ENCODE data around the gene PDE4D.

PDE4D gene

GRCh38 chr5:59838067-59838466 is 55.5 kb downstream of the PDE4D start:
- no peak for DNase-seq

- no peak for DNase-seq
These were observed 56.5 kb downstream of the PDE4D start for GRCh38 chr5:59837071-59837470.

- no peak for DNase-seq
These were observed 57.7 kb downstream of the PDE4D start for GRCh38 chr5:59835800-59836199.

GRCh38 chr5:59833448-59833847 is 60.1 kb downstream of the PDE4D start:
- DNase-seq, result no peak

DNA sequence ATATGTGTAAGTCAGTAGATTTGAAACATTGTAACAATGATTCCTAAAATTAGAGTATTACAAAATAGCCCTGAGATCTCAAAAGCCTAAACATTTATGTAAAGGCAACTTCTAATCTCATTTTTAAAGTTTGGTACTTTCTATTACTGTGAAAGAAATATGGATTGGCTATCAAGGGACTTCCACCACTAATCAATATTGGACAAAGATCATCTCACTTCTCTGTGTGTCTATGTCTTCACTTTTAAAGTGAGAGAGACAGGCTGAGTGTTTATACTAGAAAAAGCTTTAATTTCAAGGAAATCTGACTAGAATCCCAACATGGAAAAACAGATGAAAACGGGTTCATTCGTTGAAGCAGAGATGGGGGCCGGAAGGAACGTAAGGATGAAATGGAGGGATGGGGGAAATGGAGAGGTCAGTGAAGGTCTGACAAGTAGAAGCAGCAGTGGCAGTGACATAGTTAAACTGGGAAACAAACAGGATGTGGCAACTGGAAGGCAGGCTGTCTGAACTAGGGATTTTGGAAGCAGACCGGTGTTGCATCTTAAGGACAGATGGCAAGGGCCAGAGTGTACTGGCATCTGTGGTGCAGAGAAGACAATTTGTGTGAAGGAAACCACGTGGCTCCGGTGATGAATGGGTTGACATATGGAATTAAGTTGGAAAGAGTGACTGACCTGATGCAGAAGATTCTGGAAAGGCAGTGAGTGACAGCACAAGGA is 60.8 kb downstream of the PDE4D start:
- DNase-seq, result no peak

DNA sequence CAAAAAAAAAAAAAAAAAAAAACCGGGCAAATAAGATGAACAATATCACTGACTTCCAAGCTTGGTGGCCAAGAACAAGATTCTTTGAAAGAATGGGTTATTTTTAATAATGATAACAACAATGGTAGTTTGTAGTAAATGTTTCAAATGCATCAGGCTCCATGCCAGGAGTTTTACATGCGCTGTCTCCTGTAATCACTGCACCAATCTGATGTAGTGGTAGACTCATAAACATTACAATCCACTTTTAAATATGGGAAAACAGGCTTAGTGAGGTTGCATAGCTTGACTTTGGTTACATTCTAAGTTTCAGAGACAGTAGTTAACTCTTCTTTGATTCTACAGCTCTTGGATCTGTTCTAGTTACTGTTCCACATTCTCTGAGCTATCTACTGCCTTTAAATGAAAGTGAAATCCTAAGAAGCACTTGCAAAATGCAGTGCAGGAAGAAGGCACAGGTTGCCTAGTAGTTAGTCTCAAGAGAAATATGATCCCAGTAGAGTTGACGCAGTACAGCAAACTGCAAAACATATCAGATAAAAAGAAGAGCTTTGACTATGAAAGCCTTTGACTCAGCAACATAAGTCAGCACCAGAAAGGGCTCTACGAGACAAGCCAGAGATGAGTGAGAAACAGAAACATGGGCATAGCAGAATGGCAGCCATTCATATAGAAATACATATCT is 62.1 kb downstream of the PDE4D start:
- DNase-seq, result no peak

DNA sequence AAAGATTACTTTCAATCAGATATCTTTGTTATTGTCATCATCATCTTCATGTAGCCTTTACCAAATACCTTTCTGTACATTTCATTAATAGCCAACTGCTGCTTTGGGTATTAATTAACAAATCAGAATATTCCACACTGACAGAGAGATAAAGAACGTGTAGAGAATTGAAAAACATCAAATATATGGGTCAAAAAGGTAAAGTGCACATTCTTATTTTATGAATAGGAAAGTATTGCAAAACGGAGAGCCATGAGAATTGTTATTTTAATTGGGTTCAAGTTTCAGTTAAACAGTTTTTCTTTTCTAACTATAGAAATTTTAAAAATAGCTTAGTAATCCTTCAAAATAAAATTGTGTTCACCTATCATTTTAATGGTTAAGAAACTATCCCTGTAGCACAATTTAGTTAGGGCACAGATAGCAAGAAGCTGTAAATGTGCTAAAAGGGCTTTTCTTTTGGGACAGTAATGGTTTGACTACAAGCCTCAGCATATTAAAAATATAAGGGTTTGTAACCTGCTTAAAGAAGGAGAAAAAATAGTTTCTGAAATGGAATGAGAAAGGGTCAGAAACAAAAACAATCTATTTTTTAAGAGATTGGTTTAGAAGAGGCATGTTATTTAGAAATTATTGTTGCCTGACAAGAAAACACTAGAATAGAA is 62.9 kb downstream of the PDE4D start:
- DNase-seq, result no peak

DNA sequence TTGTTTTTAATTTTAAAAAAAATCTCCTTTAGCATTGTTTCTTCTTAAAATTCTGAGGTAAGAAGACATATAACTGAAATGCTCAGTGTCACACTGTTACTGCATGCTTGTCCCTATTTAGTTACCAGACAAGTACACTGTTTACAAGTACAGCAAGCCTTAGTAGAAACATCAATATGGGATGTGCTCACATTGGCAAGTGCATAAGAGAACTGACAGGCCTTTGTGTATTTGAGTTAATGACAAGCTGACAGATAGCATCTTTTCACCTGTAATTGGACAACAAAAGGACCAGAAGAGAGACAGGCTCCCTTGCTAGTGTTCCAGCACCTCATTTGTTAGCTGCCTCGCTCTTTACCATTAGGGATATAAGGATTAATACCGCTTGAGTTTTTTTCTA is 63.6 kb downstream of the PDE4D start:
- no peak for DNase-seq

- DNase-seq, result no peak
These were observed 64.1 kb downstream of the PDE4D start for GRCh38 chr5:59829386-59829785.

GRCh38 chr5:59828623-59829022 is 64.9 kb downstream of the PDE4D start:
- no peak for DNase-seq

DNA sequence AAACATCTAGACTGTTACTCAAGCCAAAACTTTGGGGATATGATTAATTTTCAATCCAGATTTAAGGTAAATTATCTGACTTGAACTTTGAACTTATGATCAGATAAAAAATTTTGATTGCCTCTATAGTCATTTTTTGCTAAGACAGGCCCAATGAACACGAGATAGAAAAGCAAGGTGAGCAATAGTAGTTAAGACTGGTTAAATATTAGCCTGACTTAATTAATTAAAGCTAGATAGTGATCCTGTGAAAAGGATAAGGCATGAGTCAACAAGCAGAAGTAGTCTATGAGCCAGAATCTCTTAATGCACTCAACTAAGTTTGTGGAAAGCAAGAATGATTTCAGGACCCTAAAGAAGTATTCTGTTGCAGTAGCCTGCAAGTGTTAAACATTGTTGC is 66.5 kb downstream of the PDE4D start:
- no peak for DNase-seq

- DNase-seq, result no peak
These were observed 70.1 kb downstream of the PDE4D start for GRCh38 chr5:59823420-59823819.

- no peak for DNase-seq
These were observed 73.7 kb downstream of the PDE4D start for GRCh38 chr5:59819806-59820205.

DNA sequence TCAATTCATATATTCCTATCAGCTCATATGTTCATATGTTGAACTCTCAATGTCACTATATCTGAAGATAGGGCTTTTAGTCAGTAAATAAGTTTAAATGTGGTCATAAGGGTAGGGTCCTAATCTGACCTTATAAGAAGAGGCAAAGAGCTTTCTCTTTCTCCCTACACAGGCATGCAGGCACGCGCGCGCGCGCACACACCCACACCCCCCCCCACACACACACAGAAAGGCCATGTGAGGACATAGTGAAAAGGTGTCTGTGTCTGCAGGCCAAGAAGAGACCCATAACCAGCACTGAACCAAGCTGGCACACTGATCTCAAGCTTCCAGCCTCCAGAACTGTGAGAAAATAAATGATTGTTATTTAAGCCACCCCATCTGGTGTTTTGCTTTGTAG is 76.0 kb downstream of the PDE4D start:
- DNase-seq, result no peak

DNA sequence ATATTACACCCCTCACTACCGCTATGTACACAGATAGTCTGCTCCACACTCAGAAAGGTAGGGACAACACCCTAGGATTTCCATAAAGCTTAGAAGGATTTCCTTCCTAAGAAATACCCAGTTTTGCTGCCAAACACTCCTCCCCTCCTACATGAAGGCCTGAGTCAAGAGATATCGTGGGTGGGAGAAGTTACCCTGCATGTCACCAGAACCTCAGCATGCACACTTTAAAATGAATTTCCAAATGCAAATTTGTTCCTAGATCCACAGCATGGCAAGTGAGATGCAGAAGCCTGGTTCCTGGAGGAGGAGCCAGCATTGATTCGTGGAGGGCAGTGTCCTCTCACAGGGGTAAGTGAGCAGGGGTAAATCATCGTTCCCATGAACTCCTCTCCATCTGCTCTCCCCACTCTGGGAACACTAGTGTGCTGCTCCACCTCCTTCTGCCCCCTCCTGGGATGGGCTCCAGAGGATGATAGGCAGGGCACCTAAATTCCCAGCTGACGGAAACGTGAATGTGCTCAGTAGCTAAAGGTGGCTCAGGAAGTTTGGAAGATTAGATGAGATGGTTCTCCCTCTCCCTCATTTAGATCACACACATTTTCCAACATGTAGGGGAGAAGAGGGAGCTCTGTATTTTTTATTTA is 76.7 kb downstream of the PDE4D start:
- DNase-seq, result no peak

- no peak for DNase-seq
These were observed 79.0 kb downstream of the PDE4D start for GRCh38 chr5:59814537-59814872.

DNA sequence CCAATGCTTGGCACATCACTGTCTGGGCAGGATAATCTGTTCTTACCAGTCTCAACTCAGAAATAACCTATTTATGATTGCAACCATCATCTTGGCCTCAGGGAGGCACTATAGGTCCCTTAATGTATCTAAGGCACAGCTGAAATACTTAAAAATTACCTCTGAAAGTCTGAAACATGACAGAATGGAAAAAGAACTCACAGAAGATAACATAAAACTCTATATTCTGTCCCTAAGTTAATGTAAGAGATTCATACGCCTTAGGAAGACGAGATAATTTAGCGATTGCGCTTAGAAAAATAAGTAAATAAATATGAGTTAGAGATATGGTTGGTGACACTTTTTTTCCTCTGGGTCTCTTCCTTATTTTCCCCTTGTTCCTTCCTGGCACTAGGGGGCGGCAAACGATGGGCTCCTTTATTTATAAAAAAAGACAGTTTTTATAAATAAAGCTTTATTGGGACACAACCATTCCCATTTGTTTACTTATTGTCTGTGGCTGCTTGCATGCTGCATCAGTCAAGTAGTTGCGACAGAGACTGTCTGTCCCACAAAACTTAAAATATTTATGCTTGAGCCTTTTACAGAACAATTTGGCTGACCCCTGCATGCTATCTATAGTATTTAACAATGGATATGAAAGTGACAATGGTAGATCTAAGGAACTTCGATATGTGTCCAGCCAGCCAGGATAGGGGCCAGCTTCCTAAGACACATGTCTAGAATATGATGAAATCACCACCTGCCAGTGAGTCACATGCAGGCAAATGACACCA is 79.6 kb downstream of the PDE4D start:
- DNase-seq, result peak; percentile 53

- DNase-seq, result peak; percentile 65
These were observed 83.5 kb downstream of the PDE4D start for GRCh38 chr5:59810041-59810440.

GRCh38 chr5:59807806-59808205 is 85.7 kb downstream of the PDE4D start:
- DNase-seq, result no peak

DNA sequence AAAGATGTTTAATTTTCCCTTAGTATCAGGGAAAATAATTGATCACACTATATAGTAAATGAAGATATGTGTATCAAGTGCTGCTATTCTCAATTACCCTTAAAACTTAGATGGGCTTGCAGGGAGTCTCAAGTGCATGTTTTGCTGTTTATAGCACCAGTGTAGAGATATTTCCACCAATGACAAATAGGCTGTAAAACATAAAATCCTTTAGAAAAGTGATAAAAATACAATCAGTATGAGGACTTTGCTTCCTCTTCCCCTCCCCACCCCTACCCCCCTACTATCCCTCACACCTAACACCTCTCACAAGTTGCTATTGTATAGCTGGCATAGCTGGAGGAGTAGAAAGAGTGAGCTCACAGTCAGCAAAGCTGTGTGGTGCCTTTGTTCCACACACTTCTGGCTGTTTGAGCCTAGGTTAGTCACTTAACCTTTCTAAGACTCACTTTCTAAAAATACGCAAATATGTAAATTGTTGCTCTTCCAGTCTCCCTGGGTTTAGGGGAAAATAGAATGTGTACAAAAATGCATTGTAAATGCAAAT is 93.1 kb downstream of the PDE4D start:
- no peak for DNase-seq

- DNase-seq, result peak; percentile 67
These were observed 93.7 kb downstream of the PDE4D start for GRCh38 chr5:59799668-59800346.
